Prostate gland (tissue), 2 donors: ENCODE measurements around the gene SPAG4.

ENCODE experiments used
- CTCF ChIP-seq, 4 experiments: fragments of 200-600 bp in 2 of 4; fragments of 450-650 bp in 2 of 4; sonication (generic) in 2 of 4; IDR thresholded peaks; 1 replicate in 3 of 4; 2 replicates in 1 of 4; pipeline ENCODE4 v1.5.1; 2016 to 2019; ENCODE audit warnings: antibody characterized with exemption in 4 of 4, mild to moderate bottlenecking in 2 of 4, moderate library complexity in 2 of 4
- POLR2A ChIP-seq: fragments of 450-650 bp; IDR thresholded peaks from one replicate; pipeline ENCODE4 v1.6.1; 2016; ENCODE audit warnings: antibody characterized with exemption, mild to moderate bottlenecking
- POLR2AphosphoS5 ChIP-seq: sonication (generic); formaldehyde crosslinking; IDR thresholded peaks from one replicate; pipeline ENCODE4 v1.6.1; 2017; ENCODE audit warnings: antibody characterized with exemption

GRCh38 chr20:35595456-35595855 lies 20.2 kb upstream of the SPAG4 start:
- TF ChIP-seq CTCF (IDR thresholded peaks at IDR 0.05) (no peak), POLR2AphosphoS5 (no peak), POLR2A (no peak)
